KMS-11 (cell line): Measurements from ENCODE around the gene LDLRAD3.

Source experiments
- H2AFZ ChIP-seq: fragments of 200-600 bp; sonication (generic); 2 replicates; pipeline ENCODE4 v1.6.1; 2016; ENCODE audit warnings: antibody characterized with exemption, mixed run types, low read depth
- H3K27ac ChIP-seq: fragments of 200-600 bp; sonication (generic); 2 replicates; pipeline ENCODE4 v1.6.1; 2016; ENCODE audit warnings: mild to moderate bottlenecking, mixed run types
- H3K27me3 ChIP-seq: fragments of 200-600 bp; sonication (generic); 2 replicates; pipeline ENCODE4 v1.6.1; 2017; ENCODE audit warnings: mild to moderate bottlenecking, low read depth, mixed run types, moderate library complexity; ENCODE audit not compliant: insufficient read depth
- H3K36me3 ChIP-seq: fragments of 200-600 bp; sonication (generic); 2 replicates; pipeline ENCODE4 v1.6.1; 2017; ENCODE audit warnings: mild to moderate bottlenecking, mixed run types; ENCODE audit not compliant: insufficient read depth
- H3K4me1 ChIP-seq: fragments of 200-600 bp; sonication (generic); 2 replicates; pipeline ENCODE4 v1.6.1; 2016; ENCODE audit warnings: mild to moderate bottlenecking, low read depth, mixed run types; ENCODE audit not compliant: poor library complexity, severe bottlenecking
- H3K4me2 ChIP-seq: fragments of 200-600 bp; sonication (generic); 2 replicates; pipeline ENCODE4 v1.7.0; 2016; ENCODE audit warnings: mild to moderate bottlenecking, mixed run types
- H3K4me3 ChIP-seq: fragments of 200-600 bp; sonication (generic); IDR thresholded peaks from 2 replicates; pipeline ENCODE4 v1.6.1; 2017; ENCODE audit warnings: low read depth, low read length, mixed read lengths; ENCODE audit not compliant: insufficient read depth
- H3K79me2 ChIP-seq: fragments of 200-600 bp; sonication (generic); 2 replicates; pipeline ENCODE4 v1.6.1; 2016; ENCODE audit warnings: low read depth, mixed run types; ENCODE audit not compliant: insufficient read depth
- H3K9ac ChIP-seq: fragments of 200-600 bp; sonication (generic); 2 replicates; pipeline ENCODE4 v1.6.1; 2016; ENCODE audit warnings: mild to moderate bottlenecking, mixed run types
- H4K20me1 ChIP-seq: fragments of 200-600 bp; sonication (generic); 2 replicates; pipeline ENCODE4 v1.6.1; 2016; ENCODE audit warnings: mild to moderate bottlenecking, mixed run types; ENCODE audit not compliant: insufficient read depth
- TF ChIP-seq, protein P1 (sequence below): fragments of 200-600 bp; sonication (generic); conservative IDR thresholded peaks from 2 replicates; pipeline ENCODE4 v1.6.1; 2017; ENCODE audit warnings: low read depth, mild to moderate bottlenecking, antibody characterized with exemption, low read length, moderate library complexity, mixed read lengths

Gene LDLRAD3

DNA sequence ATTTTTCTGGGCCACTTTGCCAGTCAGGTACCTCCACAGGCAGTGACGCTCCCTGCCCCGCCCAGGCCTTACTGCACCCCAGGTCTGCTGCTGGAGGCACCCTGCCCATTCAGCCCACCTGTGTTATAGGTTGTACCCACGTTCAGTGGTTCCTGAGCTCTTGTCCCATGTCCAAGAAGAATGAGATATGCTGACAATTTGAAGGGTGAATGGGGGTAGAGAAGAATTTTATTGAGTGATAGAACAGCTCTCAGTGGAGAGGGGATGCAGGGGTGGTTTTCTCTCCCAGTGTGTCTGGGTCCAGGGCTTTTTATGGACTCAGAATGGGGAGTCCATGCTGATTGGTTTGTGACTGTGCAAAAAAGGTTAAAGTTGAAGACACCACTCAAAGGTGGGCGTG lies 149.7 kb downstream of the LDLRAD3 start:
- Histone ChIP-seq H3K27me3 (no peaks in the 10 kb centered on the region), H3K79me2 (no peaks in the 10 kb centered on the region), H3K36me3 (no peaks in the 10 kb centered on the region), H3K27ac (no peak overlapping the region), H3K4me2 (no peak overlapping the region), H4K20me1 (no peaks in the 10 kb centered on the region), H3K9ac (no peak overlapping the region), H2AFZ (no peak overlapping the region), H3K4me1 (peaks cover 10% of the 10 kb centered on the region), H3K4me3 (no peak overlapping the region)
- TF ChIP-seq, protein P1, sequence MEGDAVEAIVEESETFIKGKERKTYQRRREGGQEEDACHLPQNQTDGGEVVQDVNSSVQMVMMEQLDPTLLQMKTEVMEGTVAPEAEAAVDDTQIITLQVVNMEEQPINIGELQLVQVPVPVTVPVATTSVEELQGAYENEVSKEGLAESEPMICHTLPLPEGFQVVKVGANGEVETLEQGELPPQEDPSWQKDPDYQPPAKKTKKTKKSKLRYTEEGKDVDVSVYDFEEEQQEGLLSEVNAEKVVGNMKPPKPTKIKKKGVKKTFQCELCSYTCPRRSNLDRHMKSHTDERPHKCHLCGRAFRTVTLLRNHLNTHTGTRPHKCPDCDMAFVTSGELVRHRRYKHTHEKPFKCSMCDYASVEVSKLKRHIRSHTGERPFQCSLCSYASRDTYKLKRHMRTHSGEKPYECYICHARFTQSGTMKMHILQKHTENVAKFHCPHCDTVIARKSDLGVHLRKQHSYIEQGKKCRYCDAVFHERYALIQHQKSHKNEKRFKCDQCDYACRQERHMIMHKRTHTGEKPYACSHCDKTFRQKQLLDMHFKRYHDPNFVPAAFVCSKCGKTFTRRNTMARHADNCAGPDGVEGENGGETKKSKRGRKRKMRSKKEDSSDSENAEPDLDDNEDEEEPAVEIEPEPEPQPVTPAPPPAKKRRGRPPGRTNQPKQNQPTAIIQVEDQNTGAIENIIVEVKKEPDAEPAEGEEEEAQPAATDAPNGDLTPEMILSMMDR, result no peak

DNA sequence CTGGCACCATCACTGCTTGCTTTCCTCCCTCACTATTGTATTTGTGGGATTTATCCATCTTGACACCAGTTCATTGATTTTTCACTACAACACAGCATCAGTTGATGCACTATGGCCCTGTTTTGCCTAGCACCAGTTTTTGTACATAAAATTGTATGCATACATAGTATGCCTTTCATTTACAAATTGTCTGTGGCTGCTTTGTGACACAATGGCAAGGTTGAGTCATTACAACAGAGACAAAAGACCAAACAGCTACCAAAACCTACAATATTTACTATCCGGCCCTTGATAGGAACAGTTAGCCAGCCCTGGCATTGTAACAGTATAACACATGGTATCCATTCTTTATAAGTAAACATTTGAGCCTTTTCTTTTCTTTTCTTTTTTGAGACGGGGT lies 150.3 kb downstream of the LDLRAD3 start:
- Histone ChIP-seq H3K27me3 (no peaks in the 10 kb centered on the region), H3K27ac (no peak overlapping the region), H3K4me2 (no peak overlapping the region), H3K4me1 (peaks cover 10% of the 10 kb centered on the region), H3K4me3 (no peak overlapping the region), H3K36me3 (no peaks in the 10 kb centered on the region), H3K9ac (no peak overlapping the region), H4K20me1 (no peaks in the 10 kb centered on the region), H3K79me2 (no peaks in the 10 kb centered on the region), H2AFZ (no peak overlapping the region)
- TF ChIP-seq, protein P1, result no peak

DNA sequence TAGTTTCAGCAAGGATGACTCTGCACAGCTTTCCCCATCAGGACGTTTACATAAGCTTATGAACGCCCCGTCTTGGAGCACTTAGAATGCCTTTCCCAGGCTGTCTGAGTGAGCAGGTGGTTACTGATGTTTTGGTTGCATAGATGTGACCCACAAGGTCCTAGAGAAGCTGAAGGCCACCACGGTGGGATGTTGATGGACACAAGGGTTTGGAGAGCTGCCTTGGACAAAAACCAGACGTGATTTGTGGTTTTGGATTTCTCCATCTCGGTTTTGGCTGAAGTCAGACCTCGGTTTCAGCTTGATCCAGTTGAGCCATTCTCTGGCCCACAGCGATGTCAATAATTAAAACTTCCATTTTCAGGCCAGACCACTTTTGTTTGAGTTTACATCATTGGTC lies 151.9 kb downstream of the LDLRAD3 start:
- H3K27me3 ChIP-seq, result no peaks in the 10 kb centered on the region
- no peak overlapping the region for H3K27ac ChIP-seq
- H4K20me1 ChIP-seq, result no peaks in the 10 kb centered on the region
- no peaks in the 10 kb centered on the region for H3K4me1 ChIP-seq
- no peak overlapping the region for H2AFZ ChIP-seq
- no peaks in the 10 kb centered on the region for H3K36me3 ChIP-seq
- no peak overlapping the region for H3K9ac ChIP-seq
- TF ChIP-seq, protein P1, result no peak
- no peaks in the 10 kb centered on the region for H3K79me2 ChIP-seq
- H3K4me2 ChIP-seq, result no peak overlapping the region
- no peak overlapping the region for H3K4me3 ChIP-seq

DNA sequence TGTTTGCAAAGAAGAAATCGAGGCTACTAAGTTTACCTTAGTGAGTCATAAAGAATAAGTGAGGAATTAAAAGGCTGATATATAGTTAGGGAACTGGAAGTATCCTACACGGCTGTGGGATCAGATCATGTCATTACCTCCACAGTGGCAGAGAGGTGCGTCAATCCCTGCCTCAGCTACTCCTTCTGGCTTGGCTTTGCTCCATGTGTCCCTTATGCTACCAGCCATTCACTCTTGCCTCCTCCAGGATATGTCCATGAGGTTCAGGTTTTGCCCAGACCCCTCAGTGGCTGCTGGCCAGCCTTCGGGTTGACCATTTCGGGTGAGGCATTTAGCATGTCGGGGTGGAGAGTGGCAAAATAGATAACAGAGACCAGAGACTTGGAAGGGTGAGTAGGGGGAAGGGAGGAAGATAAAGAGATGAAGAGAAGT lies 153.4 kb downstream of the LDLRAD3 start:
- H3K36me3 ChIP-seq, result no peaks in the 10 kb centered on the region
- H3K27me3 ChIP-seq, result no peaks in the 10 kb centered on the region
- H2AFZ ChIP-seq, result no peak overlapping the region

More for the DNA sequence above, 153.4 kb downstream of the LDLRAD3 start:
- Histone ChIP-seq H3K4me1 (no peaks in the 10 kb centered on the region), H3K79me2 (no peaks in the 10 kb centered on the region), H3K9ac (no peak overlapping the region), H3K4me2 (no peak overlapping the region), H4K20me1 (no peaks in the 10 kb centered on the region), H3K4me3 (no peak overlapping the region), H3K27ac (no peak overlapping the region)
- TF ChIP-seq, protein P1, result no peak
